ENCODE data around the gene ERG. TPM values are rescaled to one million over a fixed set of nuclear protein-coding genes. Genes with fewer than 3 reads are reported as not detected.
A peak's percentile ranks its signal among the peaks of the same experiment; 100 is the strongest.

ERG gene
- total and polyA plus RNA-seq, 9 of the 15 experiments (the other 6 are each of a cell fraction or from before 2014, with no cell fraction given): 0.06 TPM; not detected in 8

DNA sequence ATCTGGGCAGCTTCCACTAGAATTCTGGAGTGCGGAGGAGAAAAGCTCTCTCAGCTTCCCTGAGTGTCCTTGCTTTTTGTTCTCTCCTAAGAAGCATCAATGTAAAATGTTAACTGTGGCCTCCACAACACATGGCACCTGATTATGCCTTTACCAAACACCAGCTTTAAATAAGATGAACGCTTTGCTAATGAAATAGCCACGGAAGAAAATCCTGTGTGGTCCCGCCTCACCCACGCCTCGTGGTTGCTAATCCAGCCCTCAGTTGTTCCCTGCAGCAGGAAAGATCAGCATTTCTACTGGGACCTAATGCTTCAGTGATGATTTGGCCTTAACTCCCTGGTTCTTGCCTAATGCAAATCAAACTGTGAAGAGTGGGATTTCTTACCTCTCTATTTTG is 1.8 kb upstream of the ERG start:
- FAIRE-seq (peak; percentile 19), DNase-seq (ENCODE audit: extremely low read depth in 1 of 4, low spot score in 3 of 4) (no peak), ATAC-seq (no peak)
- in situ Hi-C loops (cut with MboI) (no loop called here), intact Hi-C loops (cut with micrococcal nuclease) (loop anchor here (10.0 kb wide), 1 partner anchor 215 kb away; no protein-coding TSS in a partner anchor)
- no TSS peak for BruUV-seq (replicated peaks)
- Histone ChIP-seq H3K36me3 (ENCODE audit: control insufficient read depth, insufficient read depth, low read length) (no peaks in the 10 kb centered on the region), H3K27ac (ENCODE audit: extremely low read depth, low read depth, low read length) (no peak overlapping the region), H3K4me3 (no peak overlapping the region), H3K9me3 (replicated peaks; ENCODE audit: control insufficient read depth, insufficient read depth, low read depth, low read length) (no peaks in the 10 kb centered on the region), H3K27me3 (ENCODE audit: control insufficient read depth in 2 of 2, insufficient read depth in 2 of 2, low read length in 2 of 2) (peaks cover 12 to 15% of the 10 kb centered on the region in 2 experiments), H2AFZ (ENCODE audit: low read depth, low read length) (no peak overlapping the region), H4K20me1 (replicated peaks; ENCODE audit: control insufficient read depth, insufficient read depth, low read length) (no peaks in the 10 kb centered on the region), H3K79me2 (ENCODE audit: control insufficient read depth, insufficient read depth, low read length) (no peaks in the 10 kb centered on the region), H3K9me1 (ENCODE audit: control insufficient read depth, insufficient read depth, low read length) (no peaks in the 10 kb centered on the region), H3K4me2 (ENCODE audit: insufficient read depth, low read length) (no peak overlapping the region), H3K4me1 (replicated peaks in 1 of 2; ENCODE audit: control insufficient read depth in 2 of 2, insufficient read depth in 2 of 2, low read length in 2 of 2) (no peaks in the 10 kb centered on the region), H3K9ac (ENCODE audit: insufficient read depth in 1 of 2, low read depth in 2 of 2, low read length in 2 of 2) (no peak overlapping the region)
- ChIA-PET POLR2A (no interaction called here), CTCF (ENCODE audit: low intra/inter-chr PET ratio) (no interaction called here)
- 0% methylated on average over 6 of the region's 6 CpGs for WGBS (ENCODE audit: insufficient coverage, low coverage, missing lambda C conversion rate)
- TF ChIP-seq HDAC6 (IDR thresholded peaks at IDR 0.05; ENCODE audit: low read depth, low read length) (no peak), TFAM (CRISPR knock-in tag; conservative IDR thresholded peaks at IDR 0.05) (no peak), ZNF146 (CRISPR knock-in tag; IDR thresholded peaks at IDR 0.05; ENCODE audit: unreplicated experiment) (no peak), ILK (tag; IDR thresholded peaks at IDR 0.05; ENCODE audit: borderline replicate concordance, low read depth) (no peak), NKRF (IDR thresholded peaks at IDR 0.05; ENCODE audit: borderline replicate concordance) (no peak), CXXC5 (CRISPR knock-in tag; IDR thresholded peaks at IDR 0.05) (no peak), POU5F1 (IDR thresholded peaks at IDR 0.05; ENCODE audit: borderline replicate concordance, low read depth, low read length, partially characterized antibody) (no peak)
- TF ChIP-seq, protein P1, sequence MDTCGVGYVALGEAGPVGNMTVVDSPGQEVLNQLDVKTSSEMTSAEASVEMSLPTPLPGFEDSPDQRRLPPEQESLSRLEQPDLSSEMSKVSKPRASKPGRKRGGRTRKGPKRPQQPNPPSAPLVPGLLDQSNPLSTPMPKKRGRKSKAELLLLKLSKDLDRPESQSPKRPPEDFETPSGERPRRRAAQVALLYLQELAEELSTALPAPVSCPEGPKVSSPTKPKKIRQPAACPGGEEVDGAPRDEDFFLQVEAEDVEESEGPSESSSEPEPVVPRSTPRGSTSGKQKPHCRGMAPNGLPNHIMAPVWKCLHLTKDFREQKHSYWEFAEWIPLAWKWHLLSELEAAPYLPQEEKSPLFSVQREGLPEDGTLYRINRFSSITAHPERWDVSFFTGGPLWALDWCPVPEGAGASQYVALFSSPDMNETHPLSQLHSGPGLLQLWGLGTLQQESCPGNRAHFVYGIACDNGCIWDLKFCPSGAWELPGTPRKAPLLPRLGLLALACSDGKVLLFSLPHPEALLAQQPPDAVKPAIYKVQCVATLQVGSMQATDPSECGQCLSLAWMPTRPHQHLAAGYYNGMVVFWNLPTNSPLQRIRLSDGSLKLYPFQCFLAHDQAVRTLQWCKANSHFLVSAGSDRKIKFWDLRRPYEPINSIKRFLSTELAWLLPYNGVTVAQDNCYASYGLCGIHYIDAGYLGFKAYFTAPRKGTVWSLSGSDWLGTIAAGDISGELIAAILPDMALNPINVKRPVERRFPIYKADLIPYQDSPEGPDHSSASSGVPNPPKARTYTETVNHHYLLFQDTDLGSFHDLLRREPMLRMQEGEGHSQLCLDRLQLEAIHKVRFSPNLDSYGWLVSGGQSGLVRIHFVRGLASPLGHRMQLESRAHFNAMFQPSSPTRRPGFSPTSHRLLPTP (IDR thresholded peaks at IDR 0.05; ENCODE audit: borderline replicate concordance, extremely low read depth, insufficient read length): no peak
